CD4-positive, alpha-beta T cell treated with Interleukin-17A for 1 hour (primary cell): ENCODE data around the gene KCNT2.
"Not testable (repeated sequence)": the region's sequence is repeated elsewhere in the genome, so short reads cannot be mapped to it uniquely, and the experiment has no call there.

Experiments used
- DNase-seq: peaks from one replicate; pipeline ENCODE4 v3.0.0-alpha.2; 2020

KCNT2 gene

GRCh38 chr1:196590012-196590708 is 18.1 kb downstream of the KCNT2 start:
- DNase-seq, result no peak

GRCh38 chr1:196584696-196585095 is 23.5 kb downstream of the KCNT2 start:
- DNase-seq, result no peak

GRCh38 chr1:196577386-196577785 is 30.9 kb downstream of the KCNT2 start:
- no peak for DNase-seq

GRCh38 chr1:196573226-196573625 is 35.0 kb downstream of the KCNT2 start:
- DNase-seq, result no peak

GRCh38 chr1:196567238-196567637 is 41.0 kb downstream of the KCNT2 start:
- DNase-seq, result no peak

GRCh38 chr1:196563768-196564167 is 44.5 kb downstream of the KCNT2 start:
- no peak for DNase-seq

- DNase-seq, result no peak
Measured at GRCh38 chr1:196559314-196559713, 48.9 kb downstream of the KCNT2 start.

GRCh38 chr1:196558411-196558810 is 49.8 kb downstream of the KCNT2 start:
- no peak for DNase-seq

- DNase-seq, result no peak
Measured at GRCh38 chr1:196557797-196558196, 50.4 kb downstream of the KCNT2 start.

- no peak for DNase-seq
Measured at GRCh38 chr1:196550731-196551130, 57.5 kb downstream of the KCNT2 start.

- DNase-seq, result no peak
Measured at GRCh38 chr1:196546272-196547111, 61.7 kb downstream of the KCNT2 start.

- no peak for DNase-seq
Measured at GRCh38 chr1:196545222-196545621, 63.0 kb downstream of the KCNT2 start.

- DNase-seq, result no peak
Measured at GRCh38 chr1:196544617-196545016, 63.6 kb downstream of the KCNT2 start.

- DNase-seq, result no peak
Measured at GRCh38 chr1:196543833-196544232, 64.4 kb downstream of the KCNT2 start.

- no peak for DNase-seq
Measured at GRCh38 chr1:196538473-196538872, 69.8 kb downstream of the KCNT2 start.

GRCh38 chr1:196535727-196536126 is 72.5 kb downstream of the KCNT2 start:
- peak; percentile 5 for DNase-seq

- DNase-seq, result no peak
Measured at GRCh38 chr1:196531737-196532524, 76.3 kb downstream of the KCNT2 start.

GRCh38 chr1:196527919-196528318 is 80.3 kb downstream of the KCNT2 start:
- DNase-seq, result no peak

GRCh38 chr1:196522574-196523345 is 85.5 kb downstream of the KCNT2 start:
- DNase-seq, result not testable (repeated sequence)

- DNase-seq, result no peak
Measured at GRCh38 chr1:196517193-196517592, 91.0 kb downstream of the KCNT2 start.

- DNase-seq, result no peak
Measured at GRCh38 chr1:196516373-196516772, 91.9 kb downstream of the KCNT2 start.

GRCh38 chr1:196515904-196516303 is 92.3 kb downstream of the KCNT2 start:
- no peak for DNase-seq

GRCh38 chr1:196513821-196514220 is 94.4 kb downstream of the KCNT2 start:
- DNase-seq, result no peak
